Right renal pelvis (tissue), 4 donors: ENCODE measurements around the gene HECA. TPM values are rescaled to one million over a fixed set of nuclear protein-coding genes. Genes with fewer than 3 reads are reported as not detected.
A peak's percentile ranks its signal among the peaks of the same experiment; 100 is the strongest.
"Not testable (repeated sequence)": the region's sequence is repeated elsewhere in the genome, so short reads cannot be mapped to it uniquely, and the experiment has no call there.

Experiments
- DNase-seq, 4 donors: peaks; one replicate each; pipeline ENCODE4 v3.0.0-alpha.2; 2013; ENCODE audit warnings: low read depth in 4 of 4, low spot score in 3 of 4, missing footprints in 1 of 4
- polyA plus RNA-seq, 4 donors: library from polyadenylated mRNA; unstranded; fragments of 120-200 nt; gene quantifications; one replicate each; pipeline ENCODE4 v1.2.1, GENCODE V29; 2013; ENCODE audit not compliant: insufficient read length in 4 of 4

Gene HECA, protein sequence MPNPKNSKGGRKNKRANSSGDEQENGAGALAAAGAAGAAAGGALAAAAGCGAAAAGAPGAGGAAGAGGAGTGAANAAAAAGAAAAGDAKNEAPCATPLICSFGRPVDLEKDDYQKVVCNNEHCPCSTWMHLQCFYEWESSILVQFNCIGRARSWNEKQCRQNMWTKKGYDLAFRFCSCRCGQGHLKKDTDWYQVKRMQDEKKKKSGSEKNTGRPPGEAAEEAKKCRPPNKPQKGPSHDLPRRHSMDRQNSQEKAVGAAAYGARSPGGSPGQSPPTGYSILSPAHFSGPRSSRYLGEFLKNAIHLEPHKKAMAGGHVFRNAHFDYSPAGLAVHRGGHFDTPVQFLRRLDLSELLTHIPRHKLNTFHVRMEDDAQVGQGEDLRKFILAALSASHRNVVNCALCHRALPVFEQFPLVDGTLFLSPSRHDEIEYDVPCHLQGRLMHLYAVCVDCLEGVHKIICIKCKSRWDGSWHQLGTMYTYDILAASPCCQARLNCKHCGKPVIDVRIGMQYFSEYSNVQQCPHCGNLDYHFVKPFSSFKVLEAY
- 10 to 100 TPM; 14.3 to 19.6 (median 17.1) TPM for polyA plus RNA-seq

DNA sequence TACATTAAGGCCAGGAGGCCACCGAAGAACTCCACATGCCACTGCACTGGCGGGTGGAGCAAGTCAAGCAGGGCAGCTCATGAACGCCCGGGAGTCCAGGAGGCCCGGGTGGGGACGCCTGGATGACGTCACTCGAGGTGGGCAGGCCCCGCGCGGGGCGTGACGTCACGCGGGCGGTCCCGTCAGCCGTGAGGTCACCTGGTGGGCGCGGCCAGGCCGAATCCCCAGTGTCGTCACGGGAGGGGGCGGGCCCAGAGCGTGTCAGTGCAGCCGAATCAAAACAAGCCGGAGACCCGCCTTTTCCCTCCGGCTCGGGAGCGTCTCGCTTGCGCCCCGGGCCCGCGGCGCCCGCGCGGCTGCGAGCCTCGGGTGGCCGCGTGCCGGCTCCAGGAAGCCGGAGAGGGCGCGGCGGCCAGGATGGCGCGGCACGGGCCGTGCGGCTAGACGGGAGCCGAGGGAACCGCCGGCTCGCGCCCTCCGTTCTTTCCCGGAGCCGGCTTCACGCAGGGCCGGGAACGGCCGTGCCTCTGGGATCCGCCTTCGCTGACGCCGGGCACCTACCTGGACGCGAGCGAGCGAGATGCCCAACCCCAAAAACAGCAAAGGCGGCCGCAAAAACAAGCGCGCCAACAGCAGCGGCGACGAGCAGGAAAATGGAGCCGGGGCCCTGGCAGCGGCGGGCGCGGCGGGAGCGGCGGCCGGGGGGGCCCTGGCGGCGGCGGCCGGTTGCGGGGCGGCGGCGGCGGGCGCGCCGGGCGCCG lies at the start of gene HECA:
Gene HECA, plus strand, starts transcription at position 264 of the 761 bp plus-strand sequence. Its CDS starts 317 bp downstream, at position 581.
- DNase-seq = peak; percentile 85 to 88 (median 88)

DNA sequence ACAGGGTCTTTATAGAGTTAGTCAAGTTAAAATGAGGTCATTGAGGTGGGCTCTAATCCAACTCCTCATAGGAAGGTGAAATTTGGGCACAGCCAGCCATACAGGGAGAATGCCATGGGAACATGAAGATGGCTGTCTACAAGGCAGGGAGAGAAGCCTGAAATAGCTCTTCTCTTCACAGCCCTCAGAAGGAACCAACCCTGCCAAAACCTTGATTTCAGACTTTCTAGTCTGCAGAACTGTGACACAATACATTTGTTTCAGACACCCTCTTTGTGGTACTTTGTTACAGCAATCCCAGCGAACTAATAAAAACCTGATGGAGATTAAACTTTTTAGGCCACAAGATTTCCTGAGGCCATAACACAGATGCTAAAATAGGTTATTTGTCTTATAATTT lies 43.1 kb upstream of the HECA start:
- DNase-seq = no peak

DNA sequence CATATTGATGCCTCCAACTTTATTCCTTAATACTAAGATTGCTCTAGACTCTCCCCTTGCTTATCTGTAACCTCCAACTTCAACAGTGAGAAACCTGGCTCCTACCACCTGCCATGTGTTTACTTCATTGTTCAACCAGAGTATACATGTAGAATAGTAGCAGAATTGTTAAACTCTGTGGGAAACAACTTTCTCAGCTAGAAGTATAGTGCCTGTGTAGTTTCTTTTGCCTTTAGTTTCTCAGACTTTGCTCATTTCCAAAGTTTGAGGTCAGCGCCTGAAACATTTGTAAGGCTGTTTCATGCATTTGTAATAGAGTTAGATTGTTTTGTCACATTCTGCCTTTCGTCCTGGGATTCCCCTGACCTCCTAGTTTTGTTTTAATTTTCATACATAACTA lies 34.9 kb upstream of the HECA start:
- no peak for DNase-seq

DNA sequence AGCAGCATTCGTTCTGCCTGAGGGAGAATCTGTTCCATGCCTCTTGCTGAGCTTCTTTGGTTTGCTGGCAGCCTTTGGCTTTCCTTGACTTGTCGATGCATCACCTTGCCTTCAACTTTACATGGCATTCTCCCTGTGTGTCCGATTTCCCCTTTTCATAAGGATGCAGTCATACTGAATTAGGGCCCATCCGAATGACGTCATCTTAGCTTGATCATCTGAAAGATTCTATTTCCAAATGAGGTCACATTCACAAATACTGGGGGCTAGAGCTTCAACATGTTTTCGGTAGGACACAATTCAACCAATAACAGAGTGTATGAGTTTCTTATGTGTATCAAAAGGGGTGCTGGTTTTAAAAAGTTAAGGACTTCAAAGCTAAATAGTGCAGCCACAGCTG lies 27.8 kb upstream of the HECA start:
- no peak for DNase-seq

DNA sequence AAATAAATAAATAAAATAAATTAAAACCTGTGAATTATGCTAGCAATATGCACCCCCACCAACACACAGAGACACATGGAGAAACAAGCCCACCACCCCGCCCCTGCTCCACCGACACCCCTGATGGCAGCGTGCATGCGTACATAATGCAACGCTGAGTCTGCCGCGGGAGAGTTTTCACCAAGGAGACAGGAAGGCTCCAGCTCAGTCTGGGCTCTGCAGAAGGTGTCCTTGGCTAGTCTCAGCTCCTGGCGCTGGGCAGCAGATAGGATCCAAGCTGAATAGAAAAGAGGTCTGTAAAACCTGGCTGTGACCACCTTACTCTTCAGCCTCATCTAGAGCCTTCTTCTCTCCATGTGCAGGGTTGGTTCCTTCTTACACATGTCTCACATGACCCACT lies 26.5 kb upstream of the HECA start:
- DNase-seq = no peak

DNA sequence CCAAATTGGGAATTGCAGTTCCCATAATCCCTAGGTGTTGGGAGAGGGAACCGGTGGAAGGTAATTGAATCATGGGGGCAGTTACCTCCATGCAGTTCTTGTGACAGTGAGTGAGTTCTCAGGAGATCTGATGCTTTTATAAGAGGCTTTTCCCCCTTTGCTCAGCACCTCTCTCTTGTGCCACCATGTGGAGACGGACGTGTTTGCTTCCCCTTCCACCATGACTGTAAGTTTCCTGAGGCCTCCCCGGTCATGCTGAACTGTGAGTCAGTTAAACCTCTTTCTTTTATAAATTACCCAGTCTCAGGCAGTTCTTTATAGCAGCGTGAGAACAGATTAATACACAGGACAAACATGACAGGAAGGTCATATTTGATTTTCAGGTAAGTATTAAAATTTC lies 25.3 kb upstream of the HECA start:
- DNase-seq = no peak

DNA sequence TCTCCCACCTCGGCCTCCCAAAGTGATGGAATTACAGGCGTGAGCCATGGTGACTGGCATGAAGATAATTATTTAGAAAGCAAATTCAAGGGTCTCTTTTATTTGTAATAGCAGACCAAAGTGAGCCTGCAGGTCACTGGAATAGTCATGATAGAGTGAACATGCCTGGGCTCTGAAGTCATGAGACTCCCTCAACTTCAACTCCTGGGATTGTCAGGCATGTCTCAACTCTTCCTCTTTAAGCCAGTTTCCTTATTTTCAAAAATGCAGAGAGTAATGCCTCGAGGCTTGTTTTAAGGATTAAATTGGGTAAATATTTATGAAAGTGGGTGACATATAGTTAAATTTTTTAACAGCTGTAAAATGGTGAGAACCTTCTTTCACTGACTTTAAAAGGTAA lies 22.7 kb upstream of the HECA start:
- no peak for DNase-seq

DNA sequence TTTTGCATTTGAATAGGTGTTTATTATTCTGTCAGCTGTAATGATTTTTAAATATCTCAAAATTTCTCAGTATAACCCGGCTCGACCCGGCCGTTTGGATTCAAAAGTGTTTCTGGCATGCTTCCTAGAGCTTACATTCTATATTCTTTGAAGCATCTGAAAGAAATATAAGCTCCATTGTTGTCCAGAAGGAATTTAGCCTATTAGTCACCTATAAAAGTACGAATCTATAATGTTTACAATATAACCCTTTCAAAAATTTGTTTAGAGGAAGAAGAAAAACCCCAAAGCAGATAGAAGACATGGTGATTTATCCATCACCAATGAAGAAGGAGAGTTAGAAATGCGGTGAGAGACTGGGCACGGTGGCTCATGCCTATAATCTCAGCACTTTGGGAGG lies 22.3 kb upstream of the HECA start:
- no peak for DNase-seq

DNA sequence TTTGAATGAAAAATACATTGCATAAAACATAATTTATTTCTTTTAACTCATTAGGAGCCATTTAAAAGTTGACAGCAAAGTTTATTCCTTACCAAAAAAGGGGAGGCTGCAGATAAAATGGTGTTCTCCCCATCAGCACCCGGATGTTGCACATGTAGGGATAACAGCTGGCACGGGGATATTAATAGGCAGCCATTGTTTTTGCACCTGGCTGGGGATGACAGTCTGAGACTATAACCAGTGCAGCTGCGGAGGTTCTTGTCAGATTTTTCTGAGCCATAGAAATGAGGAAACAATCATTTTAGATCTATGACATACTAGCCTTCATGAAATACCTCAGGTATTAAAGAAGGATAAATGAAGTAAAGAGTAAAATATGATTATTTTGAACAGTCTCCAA lies 20.1 kb upstream of the HECA start:
- DNase-seq = no peak

DNA sequence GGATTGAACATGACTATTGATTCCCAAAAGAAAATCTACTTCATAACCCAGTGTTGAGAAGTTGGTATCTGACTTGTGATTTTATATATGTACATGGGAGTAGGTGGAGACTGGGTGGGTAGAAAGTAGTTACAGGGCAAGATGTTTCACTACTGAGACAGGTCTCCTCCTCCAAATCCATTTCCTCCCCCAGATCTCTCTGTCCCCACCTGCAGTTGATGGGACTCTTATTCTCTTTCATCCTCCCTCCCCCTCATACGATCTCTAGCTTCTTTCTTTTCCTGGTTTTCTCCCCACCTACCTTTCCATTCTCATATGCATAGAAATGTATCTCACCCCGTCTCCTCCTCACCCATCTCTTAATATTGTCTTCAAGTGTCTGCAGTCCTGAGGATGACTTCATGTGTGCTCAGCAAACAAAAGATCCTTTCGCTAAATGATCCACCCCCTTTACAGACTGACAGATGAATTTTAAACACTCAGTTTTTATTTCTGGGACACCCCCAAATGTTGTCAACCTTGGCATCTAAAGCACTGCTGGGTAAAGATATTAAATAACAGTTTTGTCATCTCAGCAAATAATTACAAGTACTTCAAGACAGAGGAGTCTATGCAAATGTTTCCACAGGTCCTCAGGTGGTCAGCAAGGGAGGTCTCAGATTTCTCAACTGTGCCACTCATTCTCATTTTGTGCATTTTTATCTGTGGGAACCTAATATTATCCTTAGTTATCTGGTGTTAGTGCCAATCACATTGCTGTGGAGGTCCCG lies 18.7 kb upstream of the HECA start:
- no peak for DNase-seq

DNA sequence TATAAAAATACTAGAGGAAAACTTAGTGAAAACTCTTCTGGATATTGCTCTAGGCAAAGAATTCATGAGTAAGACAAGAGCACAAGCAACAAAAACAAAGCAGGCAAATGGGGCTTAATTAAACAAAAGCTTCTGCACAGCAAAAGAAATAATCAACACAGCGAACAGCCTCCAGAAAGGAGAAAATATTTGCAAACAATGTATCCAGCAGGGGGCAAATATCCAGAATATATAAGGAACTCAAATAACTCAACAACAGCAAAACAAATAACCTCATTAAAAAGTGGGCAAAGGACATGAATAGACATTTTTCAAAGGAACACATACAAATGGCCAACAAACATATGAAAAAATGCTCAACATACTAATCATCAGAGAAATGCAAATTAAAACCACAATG lies 17.1 kb upstream of the HECA start:
- no peak for DNase-seq

DNA sequence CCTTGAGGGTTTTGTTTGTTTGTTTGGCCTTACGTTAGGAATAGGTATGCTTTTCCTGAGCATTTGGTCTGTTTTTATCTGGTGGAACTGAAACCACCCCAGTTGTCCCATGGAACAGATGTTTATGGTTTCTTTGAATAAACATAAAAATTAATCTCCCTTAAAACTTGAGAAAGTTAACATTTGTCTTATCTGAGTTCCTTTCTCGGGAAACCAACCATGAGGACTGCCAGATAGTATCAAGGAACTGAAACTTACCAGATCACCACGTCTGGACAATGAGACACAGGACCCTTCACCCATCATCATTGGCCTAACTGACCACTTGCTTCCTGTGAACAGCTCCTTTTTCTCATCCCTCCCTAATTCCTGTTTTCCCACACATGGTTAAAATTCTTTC lies 15.3 kb upstream of the HECA start:
- DNase-seq = no peak

DNA sequence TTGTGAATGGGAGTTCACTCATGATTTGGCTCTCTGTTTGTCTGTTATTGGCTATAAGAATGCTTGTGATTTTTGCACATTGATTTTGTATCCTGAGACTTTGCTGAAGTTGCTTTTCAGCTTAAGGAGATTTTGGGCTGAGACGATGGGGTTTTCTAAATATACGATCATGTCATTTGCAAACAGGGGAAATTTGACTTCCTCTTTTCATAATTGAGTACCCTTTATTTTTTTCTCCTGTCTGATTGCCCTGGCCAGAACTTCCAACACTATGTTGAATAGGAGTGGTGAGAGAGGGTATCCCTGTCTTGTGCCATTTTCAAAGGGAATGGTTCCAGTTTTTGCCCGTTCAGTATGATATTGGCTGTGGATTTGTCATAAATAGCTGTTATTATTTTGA lies 12.1 kb upstream of the HECA start:
- not testable (repeated sequence) for DNase-seq

DNA sequence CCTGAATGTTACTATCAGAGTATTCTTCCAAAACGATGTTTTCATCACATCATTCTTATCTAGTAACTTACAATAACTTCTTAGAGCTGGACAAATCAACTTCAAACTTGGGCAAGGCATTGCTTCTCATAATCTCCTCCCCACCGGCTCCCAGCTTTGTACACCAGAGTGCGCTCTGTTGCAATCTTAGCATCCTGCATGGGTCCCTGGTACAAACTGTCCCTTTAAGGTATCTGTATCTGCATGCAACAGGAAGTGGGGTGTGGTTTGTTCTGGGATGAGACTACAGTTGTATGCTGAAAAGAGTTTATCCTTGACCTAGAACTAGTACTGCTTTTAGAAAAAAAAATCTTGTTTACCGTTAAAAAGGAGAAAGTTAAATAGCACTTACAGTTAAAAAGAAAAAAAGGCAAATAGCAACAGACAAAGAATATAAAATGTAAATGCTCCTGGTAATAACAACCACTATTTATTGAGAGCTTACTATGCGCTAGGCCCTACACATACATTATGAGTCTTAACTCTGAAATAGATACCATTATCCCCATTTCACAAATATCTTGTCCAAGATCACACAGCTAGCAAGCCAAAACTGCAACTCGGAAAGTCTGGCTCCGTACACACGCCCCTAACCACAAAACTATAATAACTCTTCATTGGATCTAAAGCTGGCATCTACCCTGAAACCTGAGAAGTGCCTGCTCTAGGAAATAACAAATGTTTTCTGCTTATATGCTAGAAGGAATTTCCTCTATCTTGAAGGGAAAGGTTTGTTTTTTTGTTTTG lies 9.8 kb upstream of the HECA start:
- DNase-seq = no peak

DNA sequence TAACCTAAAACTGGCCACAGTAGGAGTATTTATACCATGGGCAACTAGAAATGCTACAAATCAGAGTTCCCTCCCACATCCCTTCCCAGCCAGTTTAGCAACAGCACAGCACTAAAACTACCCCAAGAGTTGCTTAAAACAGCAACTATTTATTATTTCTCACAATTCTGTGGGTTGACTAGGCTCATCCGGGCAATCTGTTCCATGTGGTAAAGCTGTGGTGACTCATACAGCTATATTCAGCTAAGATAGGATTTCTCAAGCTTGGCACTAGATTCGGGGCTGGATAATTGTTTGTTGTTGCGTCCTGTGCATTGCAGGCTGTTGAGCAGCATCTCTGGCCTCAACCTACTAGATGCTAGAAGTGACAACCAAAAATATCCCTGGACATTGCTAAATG lies 8.6 kb upstream of the HECA start:
- DNase-seq = no peak

DNA sequence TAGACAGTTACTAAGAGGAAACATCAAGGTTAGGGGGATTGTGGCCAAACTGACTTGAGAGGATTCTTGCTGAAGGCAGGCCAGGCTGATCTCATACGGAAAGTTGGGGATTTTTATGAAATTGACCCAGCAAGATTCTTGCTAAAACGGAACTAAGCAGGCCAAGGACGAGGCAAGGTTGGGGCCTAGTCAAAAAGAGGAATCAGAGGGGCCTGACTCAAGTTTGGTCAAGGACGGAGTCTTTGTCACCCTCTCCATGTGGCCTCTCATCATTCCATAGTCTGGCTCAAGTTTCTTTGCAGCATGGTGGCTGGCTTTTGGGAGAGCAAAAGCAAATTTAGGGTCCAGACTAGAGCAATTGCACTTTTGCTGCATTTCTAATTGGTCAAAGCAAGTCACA lies 7.9 kb upstream of the HECA start:
- no peak for DNase-seq

DNA sequence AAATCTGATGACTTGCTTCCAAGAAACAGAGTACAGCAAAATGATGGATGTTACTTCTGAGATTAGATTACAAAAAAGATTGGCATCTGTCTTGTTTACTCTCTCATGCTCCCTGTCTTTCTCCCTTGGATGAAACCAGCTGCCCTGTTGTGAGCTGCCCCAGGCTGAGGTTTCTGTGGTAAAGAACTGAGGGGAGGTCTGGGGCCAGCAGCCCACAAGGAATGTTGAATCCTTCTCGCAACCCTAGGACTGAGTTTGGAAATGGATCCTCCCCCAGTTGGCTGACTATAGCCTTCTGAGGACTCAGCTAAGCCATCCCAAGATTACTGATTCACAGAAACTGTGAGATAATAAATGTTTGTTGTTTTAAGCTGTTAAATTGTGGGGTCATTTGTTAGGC lies 5.6 kb upstream of the HECA start:
- no peak for DNase-seq

DNA sequence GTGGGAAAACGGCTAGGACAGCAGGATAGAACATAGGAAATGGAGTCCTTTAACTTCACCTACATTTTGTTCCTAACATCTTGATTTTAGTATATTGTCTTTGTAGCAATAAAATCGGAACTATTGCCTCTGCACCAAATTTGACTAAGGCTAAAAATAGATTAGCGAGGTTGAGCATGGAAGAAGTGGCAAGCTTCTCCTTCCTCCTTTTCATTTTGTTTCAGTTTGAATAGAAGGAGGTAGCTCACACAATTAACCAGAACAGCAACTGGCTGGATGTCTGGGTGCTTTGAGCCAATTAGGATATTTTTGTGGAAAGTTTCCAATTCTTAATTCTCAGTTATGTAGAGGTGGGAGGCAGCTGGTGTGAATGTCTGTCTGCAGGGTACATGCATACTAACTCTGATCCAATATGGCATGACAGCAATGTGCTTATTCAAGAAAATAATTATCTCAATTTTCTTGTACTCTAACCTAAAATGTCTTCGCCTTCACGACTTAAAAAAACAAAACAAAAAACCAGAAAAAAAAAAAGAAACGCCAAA lies 3.1 kb upstream of the HECA start:
- DNase-seq = no peak

DNA sequence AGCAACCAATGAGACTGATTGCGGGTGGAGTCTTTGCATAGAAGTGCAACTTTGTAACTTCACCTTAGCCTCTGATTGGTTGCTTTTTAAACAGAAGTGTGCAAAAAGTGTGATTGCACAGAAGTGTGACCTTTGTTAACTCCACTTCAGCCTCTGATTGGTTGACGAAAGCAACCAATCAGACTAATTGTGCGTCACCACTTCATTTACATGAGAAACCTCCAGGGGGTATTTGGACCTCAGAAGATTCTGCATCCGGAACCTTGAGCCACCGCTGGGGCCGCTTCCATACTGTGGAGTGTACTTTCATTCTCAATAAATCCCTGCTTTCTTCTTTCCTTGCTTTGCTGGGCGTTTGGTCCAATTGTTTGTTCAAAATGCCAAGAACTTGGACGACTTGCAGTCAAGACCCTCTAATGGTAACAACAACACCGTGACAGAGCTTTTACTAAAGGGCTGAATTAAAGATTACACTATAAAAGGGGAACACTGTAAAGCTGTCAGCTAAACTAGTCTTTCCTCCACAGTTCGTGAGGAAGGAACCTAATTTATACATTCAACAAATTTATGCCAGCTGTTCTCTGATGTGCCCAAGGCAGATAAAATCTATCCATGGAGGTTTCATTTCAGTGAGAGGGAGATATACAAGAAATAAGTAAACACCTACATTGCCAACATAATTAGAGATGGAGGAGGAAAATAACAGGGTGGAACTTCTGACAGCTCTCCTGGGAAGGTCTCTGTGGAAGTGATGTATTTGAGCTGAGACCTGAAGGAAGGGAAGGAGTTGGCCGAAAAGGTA lies 1.4 kb upstream of the HECA start:
- no peak for DNase-seq
